H1 (cell line): ENCODE data around the gene ACP3. TPM values are rescaled to one million over a fixed set of nuclear protein-coding genes. Genes with fewer than 3 reads are reported as not detected.

Source experiments
- CTCF ChIA-PET: fragments of 300-600 bp; sonication (Branson Sonifier 250); formaldehyde crosslinking; loops from one replicate; lab custom pipeline; 2021; ENCODE audit not compliant: partially characterized antibody; lab: Charles Lee
- POLR2A ChIA-PET: fragments of 300-600 bp; sonication (Branson Sonifier 250); formaldehyde crosslinking; loops from one replicate; lab custom pipeline; 2021; ENCODE audit warnings: inconsistent platforms; ENCODE audit not compliant: partially characterized antibody; lab: Charles Lee
- DNase-seq, 2 experiments: peaks; one replicate each; pipeline versions ENCODE4 v3.0.0 to v3.0.0-alpha.2; 2010 to 2022; ENCODE audit warnings: low spot score in 2 of 2, low read depth in 1 of 2, mixed read lengths in 1 of 2
- FAIRE-seq: peaks from 2 replicates; lab custom pipeline; 2011; peaks lifted over from hg19 to GRCh38; lab: Jason Lieb, UNC
- H2AFZ ChIP-seq: 2 replicates; pipeline ENCODE4 v1.8.1; 2012; ENCODE audit warnings: low read length, inconsistent platforms
- H2AK5ac ChIP-seq: 2 replicates; pipeline ENCODE4 v1.6.1; 2013; ENCODE audit warnings: low read depth, low read length
- H2BK120ac ChIP-seq: replicated peaks from 2 replicates; pipeline ENCODE3; 2013; ENCODE audit warnings: low read depth, low read length, inconsistent platforms
- H2BK12ac ChIP-seq: 2 replicates; pipeline ENCODE4 v1.6.1; 2013; ENCODE audit warnings: low read depth, low read length
- H2BK15ac ChIP-seq: 2 replicates; pipeline ENCODE4 v1.6.1; 2013; ENCODE audit warnings: low read length
- H2BK20ac ChIP-seq: 2 replicates; pipeline ENCODE4 v1.6.1; 2013; ENCODE audit warnings: low read length
- H2BK5ac ChIP-seq: 2 replicates; pipeline ENCODE4 v1.6.1; 2013; ENCODE audit warnings: low read depth, low read length
- H3K14ac ChIP-seq: 2 replicates; pipeline ENCODE4 v1.6.1; 2013; ENCODE audit warnings: inconsistent platforms; ENCODE audit not compliant: insufficient read length
- H3K18ac ChIP-seq: 2 replicates; pipeline ENCODE4 v1.6.1; 2013; ENCODE audit warnings: low read length; ENCODE audit errors: extremely low read depth
- H3K23ac ChIP-seq: 2 replicates; pipeline ENCODE4 v1.6.1; 2013; ENCODE audit warnings: inconsistent platforms; ENCODE audit not compliant: insufficient read length
- H3K23me2 ChIP-seq: 2 replicates; pipeline ENCODE4 v1.6.1; 2013; ENCODE audit warnings: low read depth, low read length
- H3K27ac ChIP-seq: 2 replicates; pipeline ENCODE4 v1.6.1; 2011; ENCODE audit warnings: low read depth, low read length, inconsistent platforms
- H3K27me3 ChIP-seq, 4 experiments: replicated peaks in 1 of 4; 1 replicate in 1 of 4; 2 replicates in 3 of 4; pipeline versions ENCODE4 v1.6.1 to v1.8.1; 2011 to 2013; ENCODE audit warnings: low read length in 3 of 4, mild to moderate bottlenecking in 3 of 4, inconsistent platforms in 2 of 4, mixed read lengths in 2 of 4, moderate library complexity in 1 of 4; ENCODE audit not compliant: control insufficient read depth in 3 of 4, insufficient read depth in 3 of 4; ENCODE audit errors: extremely low read depth in 1 of 4
- H3K36me3 ChIP-seq, 4 experiments: 2 replicates each; pipeline versions ENCODE4 v1.6.1 to v1.8.1; 2011 to 2013; ENCODE audit warnings: mild to moderate bottlenecking in 4 of 4, low read length in 3 of 4, moderate library complexity in 2 of 4, control low read depth in 1 of 4, inconsistent platforms in 1 of 4; ENCODE audit not compliant: insufficient read depth in 4 of 4, control insufficient read depth in 2 of 4
- H3K4ac ChIP-seq: replicated peaks from 2 replicates; pipeline ENCODE3; 2013; ENCODE audit warnings: low read length, low read depth, mixed read lengths, inconsistent platforms; ENCODE audit not compliant: insufficient read length
- H3K4me1 ChIP-seq, 4 experiments: replicated peaks in 1 of 4; 1 replicate in 1 of 4; 2 replicates in 3 of 4; pipeline versions ENCODE4 v1.6.1 to v1.8.1; 2011 to 2013; ENCODE audit warnings: low read length in 3 of 4, inconsistent platforms in 2 of 4, mixed read lengths in 1 of 4; ENCODE audit not compliant: insufficient read depth in 4 of 4, control insufficient read depth in 3 of 4
- H3K4me2 ChIP-seq, 2 experiments: 2 replicates each; pipeline versions ENCODE4 v1.6.1 to v1.8.1; 2011 to 2013; ENCODE audit warnings: low read depth in 2 of 2, low read length in 2 of 2, control low read depth in 1 of 2, inconsistent platforms in 1 of 2, mild to moderate bottlenecking in 1 of 2; ENCODE audit not compliant: insufficient read depth in 1 of 2
- H3K4me3 ChIP-seq, 4 experiments: fragments of 200-600, 300-600 bp in 1 of 4; sonication (generic), shearing (Covaris generic), sonication (Bioruptor Twin) in 1 of 4; 2 replicates each; pipeline versions ENCODE4 v1.5.1 to v1.8.1; 2011 to 2016; ENCODE audit warnings: low read length in 4 of 4, low read depth in 3 of 4, control low read depth in 2 of 4, inconsistent platforms in 2 of 4, mild to moderate bottlenecking in 2 of 4, mixed read lengths in 1 of 4, moderate library complexity in 1 of 4; ENCODE audit not compliant: insufficient read depth in 2 of 4; ENCODE audit errors: extremely low read depth in 1 of 4
- H3K56ac ChIP-seq: replicated peaks from 2 replicates; pipeline ENCODE3; 2013; ENCODE audit warnings: low read depth, mild to moderate bottlenecking, mixed read lengths, low read length, inconsistent platforms; ENCODE audit not compliant: insufficient read length
- H3K79me1 ChIP-seq: 2 replicates; pipeline ENCODE4 v1.6.1; 2013; ENCODE audit warnings: low read depth, low read length, control low read depth
- H3K79me2 ChIP-seq, 2 experiments: 2 replicates each; pipeline versions ENCODE4 v1.6.1 to v1.8.1; 2012 to 2013; ENCODE audit warnings: low read length in 2 of 2, mild to moderate bottlenecking in 2 of 2, inconsistent platforms in 1 of 2; ENCODE audit not compliant: insufficient read depth in 2 of 2, control insufficient read depth in 1 of 2
- H3K9ac ChIP-seq, 4 experiments: replicated peaks in 1 of 4; 1 replicate in 1 of 4; 2 replicates in 3 of 4; pipeline versions ENCODE4 v1.6.1 to v1.8.1; 2011 to 2013; ENCODE audit warnings: low read depth in 3 of 4, low read length in 3 of 4, control low read depth in 2 of 4, mild to moderate bottlenecking in 2 of 4, moderate library complexity in 2 of 4, inconsistent platforms in 1 of 4; ENCODE audit errors: extremely low read depth in 1 of 4
- H3K9me3 ChIP-seq, 2 experiments: 2 replicates each; pipeline versions ENCODE4 v1.6.1 to v1.8.1; 2012 to 2013; ENCODE audit warnings: mild to moderate bottlenecking in 2 of 2, moderate library complexity in 2 of 2, control low read depth in 1 of 2, inconsistent platforms in 1 of 2, low read depth in 1 of 2, low read length in 1 of 2, mixed read lengths in 1 of 2; ENCODE audit not compliant: insufficient read depth in 2 of 2
- H4K20me1 ChIP-seq, 2 experiments: replicated peaks in 1 of 2; 2 replicates each; pipeline versions ENCODE3 to v1.8.1; 2011 to 2013; ENCODE audit warnings: inconsistent platforms in 2 of 2, low read length in 2 of 2, mild to moderate bottlenecking in 1 of 2; ENCODE audit not compliant: insufficient read depth in 2 of 2, control insufficient read depth in 1 of 2
- H4K5ac ChIP-seq: 2 replicates; pipeline ENCODE4 v1.6.1; 2013; ENCODE audit warnings: low read length, low read depth, mixed read lengths, inconsistent platforms; ENCODE audit not compliant: insufficient read length
- H4K8ac ChIP-seq: 2 replicates; pipeline ENCODE4 v1.8.0; 2013; ENCODE audit warnings: mild to moderate bottlenecking, moderate library complexity, low read length, inconsistent platforms; ENCODE audit not compliant: insufficient read depth; ENCODE audit errors: extremely low read depth
- H4K91ac ChIP-seq: replicated peaks from 2 replicates; pipeline ENCODE3; 2013; ENCODE audit warnings: low read length, mixed read lengths, inconsistent platforms; ENCODE audit not compliant: insufficient read length
- CHD1 ChIP-seq: IDR thresholded peaks from 2 replicates; pipeline ENCODE4 v1.6.1; 2012; ENCODE audit warnings: low read depth, low read length, improper control_type of control experiment
- EP300 ChIP-seq, 2 experiments: IDR thresholded peaks; 1 replicate in 1 of 2; 2 replicates in 1 of 2; pipeline ENCODE4 v1.6.1; 2011 to 2012; ENCODE audit warnings: low read depth in 2 of 2, low read length in 2 of 2, mild to moderate bottlenecking in 2 of 2, borderline replicate concordance in 1 of 2, inconsistent platforms in 1 of 2, moderate library complexity in 1 of 2
- KDM5A ChIP-seq: fragments of 200-600 bp; IDR thresholded peaks from 2 replicates; pipeline ENCODE4 v1.7.1; 2012; ENCODE audit warnings: mild to moderate bottlenecking, low read length, inconsistent platforms, mixed read lengths
- PHF8 ChIP-seq: fragments of 200-600 bp; sonication (generic); conservative IDR thresholded peaks from 2 replicates; pipeline ENCODE4 v1.7.1; 2012; ENCODE audit warnings: low read depth, mild to moderate bottlenecking, inconsistent platforms, low read length, moderate library complexity
- POLR2A ChIP-seq, 2 experiments: IDR thresholded peaks; 1 replicate in 1 of 2; 2 replicates in 1 of 2; pipeline ENCODE4 v1.6.1; 2011; ENCODE audit warnings: low read depth in 2 of 2, low read length in 2 of 2, mild to moderate bottlenecking in 2 of 2; ENCODE audit errors: control extremely low read depth in 1 of 2
- RXRA ChIP-seq: IDR thresholded peaks from 2 replicates; pipeline ENCODE4 v1.6.1; 2011; ENCODE audit warnings: low read depth, mild to moderate bottlenecking, low read length, moderate library complexity; ENCODE audit not compliant: insufficient read depth
- SP1 ChIP-seq: IDR thresholded peaks from 2 replicates; pipeline ENCODE4 v1.6.1; 2011; ENCODE audit warnings: low read depth, low read length
- TAF1 ChIP-seq: IDR thresholded peaks from 2 replicates; pipeline ENCODE4 v1.6.1; 2011; ENCODE audit warnings: mild to moderate bottlenecking, low read depth, low read length
- ZNF274 ChIP-seq: IDR thresholded peaks from 2 replicates; pipeline ENCODE4 v1.7.0; 2012; ENCODE audit warnings: low read length, borderline replicate concordance; ENCODE audit errors: extremely low read depth
- WGBS, 2 experiments: shearing (Covaris generic) in 1 of 2; methylation state at CpG; one replicate each; pipeline versions ENCODE4 v1.1.6 to v1.1.7; 2013 to 2015; ENCODE audit warnings: low lambda C conversion rate in 2 of 2, mixed read lengths in 2 of 2, inconsistent platforms in 1 of 2, low coverage in 1 of 2, missing lambda C conversion rate in 1 of 2; ENCODE audit not compliant: insufficient replicate concordance in 2 of 2, insufficient coverage in 1 of 2, insufficient read length in 1 of 2; ENCODE audit errors: extremely low coverage in 1 of 2, missing lambda C conversion rate in 1 of 2; 5-methylcytosine and 5-hydroxymethylcytosine counted together
- polyA plus RNA-seq, 7 experiments: library from polyadenylated mRNA; depleted of rRNA in 3 of 7; stranded (reverse) in 5 of 7; unstranded in 2 of 7; fragments of >200 nt in 5 of 7; fragments of 200-250 nt in 2 of 7; gene quantifications; 1 replicate in 5 of 7; 2 replicates in 1 of 7; 4 replicates in 1 of 7; pipeline versions ENCODE4 v1.2.1 to v1.2.3, GENCODE V29; 2011 to 2013; ENCODE audit warnings: missing spikeins in 2 of 7, mixed read lengths in 2 of 7
- total RNA-seq: library from RNA; stranded (reverse); fragmentation: NEBNext Ultra II Directional; extraction: Animal tissue kit (Norgen Biotek cat#: 25700); gene quantifications from 2 replicates; pipeline ENCODE4 v1.2.1, GENCODE V29; 2021

The ACP3 gene
- total and polyA plus RNA-seq, 2 of the 8 experiments (the other 6 are each of a cell fraction or from before 2014, with no cell fraction given): 1.2 to 1.4 TPM

GRCh38 chr3:132283916-132284405 is 33.2 kb upstream of the ACP3 start:
- H2BK15ac ChIP-seq: no peak overlapping the region
- H3K4me2 ChIP-seq: peak overlapping the region in 1 of 2 experiments; percentile 88; a peak in 1 of 4 replicates
- CTCF ChIA-PET: interaction anchor here (0.7 to 4.9 kb wide), 18 partner anchors 11 to 139 kb away, joined by 3 to 44 read pairs (median 4); partner anchors contain the start of gene ACP3
- 84% methylated on average over 5 of the region's 5 CpGs; no CpG with 5 or more reads in 1 of the 2 experiments for WGBS, 2 experiments
- TF ChIP-seq ZNF274: no peak
- no peak for TF ChIP-seq EP300 (IDR thresholded peaks at IDR 0.05; ENCODE audit: borderline replicate concordance in 1 of 2, low read depth in 2 of 2, low read length in 2 of 2)
- TF ChIP-seq CHD1: no peak
- TF ChIP-seq TAF1: no peak
- no peak for TF ChIP-seq RXRA
- TF ChIP-seq SP1: no peak
- TF ChIP-seq KDM5A: no peak
- TF ChIP-seq POLR2A (IDR thresholded peaks at IDR 0.05; ENCODE audit: control extremely low read depth in 1 of 2, low read depth in 2 of 2, low read length in 2 of 2): no peak
- TF ChIP-seq PHF8: no peak
- TF ChIP-seq, all 59 proteins: peak for 0
- H4K8ac ChIP-seq: no peak overlapping the region
- H3K79me1 ChIP-seq: no peaks in the 10 kb centered on the region
- H3K36me3 ChIP-seq: no peaks in the 10 kb centered on the region
- POLR2A ChIA-PET: no interaction called here
- DNase-seq (no peak), FAIRE-seq (peak; percentile 52)
- H2AK5ac ChIP-seq: no peak overlapping the region
- H3K4ac ChIP-seq: no peak overlapping the region
- H3K56ac ChIP-seq: no peak overlapping the region
- no peaks in the 10 kb centered on the region for H3K79me2 ChIP-seq
- H3K23me2 ChIP-seq: peaks cover 2% of the 10 kb centered on the region; the same call in 1 of the 2 replicates
- no peaks in the 10 kb centered on the region for H3K27me3 ChIP-seq
- H3K9me3 ChIP-seq: no peaks in the 10 kb centered on the region
- H3K4me3 ChIP-seq: no peak overlapping the region
- H2AFZ ChIP-seq: peak overlapping the region; percentile 93; the same call in 1 of the 2 replicates
- H3K9ac ChIP-seq: no peak overlapping the region
- H4K20me1 ChIP-seq: no peaks in the 10 kb centered on the region
- H2BK5ac ChIP-seq: no peak overlapping the region
- no peak overlapping the region for H3K23ac ChIP-seq
- no peak overlapping the region for H2BK20ac ChIP-seq
- peak overlapping the region; percentile 18; the same call in 1 of the 2 replicates for H2BK12ac ChIP-seq
- H3K18ac ChIP-seq: no peak overlapping the region
- H2BK120ac ChIP-seq: no peak overlapping the region
- peak overlapping the region; percentile 2 for H4K5ac ChIP-seq
- H4K91ac ChIP-seq: no peak overlapping the region
- no peak overlapping the region for H3K27ac ChIP-seq
- no peak overlapping the region for H3K14ac ChIP-seq
- peaks cover 10 to 22% (median 11%) of the 10 kb centered on the region in 4 experiments for H3K4me1 ChIP-seq
